Occipital lobe (tissue), 2 donors: ENCODE data around the gene JAM2. TPM values are rescaled to one million over a fixed set of nuclear protein-coding genes. Genes with fewer than 3 reads are reported as not detected.
"Not testable (repeated sequence)": the region's sequence is repeated elsewhere in the genome, so short reads cannot be mapped to it uniquely, and the experiment has no call there.

Experiments
- DNase-seq: peaks from one replicate; lab custom pipeline; 2025; lab: John Stamatoyannopoulos, UW
- total RNA-seq: library from RNA; depleted of rRNA; stranded (reverse); fragments of >200 nt; gene quantifications from one replicate; pipeline ENCODE4 v1.2.3, GENCODE V29; 2014

JAM2 gene
- total RNA-seq: 22.3 TPM

GRCh38 chr21:25638660-25639550, at the start of gene JAM2:
Gene JAM2 (plus strand): TSS chr21:25639258. CDS start chr21:25639822, 564 bp downstream.
- DNase-seq: peak; percentile 11

GRCh38 chr21:25589887-25590286, 49.2 kb upstream of the JAM2 start:
- no peak for DNase-seq

- DNase-seq: peak; percentile 84
Observed at GRCh38 chr21:25607151-25608043, 31.7 kb upstream of the JAM2 start, which contains the start of gene MRPL39. Gene MRPL39 (minus strand): TSS chr21:25607481. CDS start chr21:25607475, 6 bp downstream.

- peak; percentile 62 for DNase-seq
Observed at GRCh38 chr21:25608044-25608737, 30.9 kb upstream of the JAM2 start.

- no peak for DNase-seq
Observed at GRCh38 chr21:25614441-25614840, 24.6 kb upstream of the JAM2 start.

- no peak for DNase-seq
Observed at GRCh38 chr21:25615880-25616279, 23.2 kb upstream of the JAM2 start.

GRCh38 chr21:25619198-25619597, 19.9 kb upstream of the JAM2 start:
- DNase-seq: no peak

GRCh38 chr21:25624511-25624910, 14.5 kb upstream of the JAM2 start:
- DNase-seq: no peak

GRCh38 chr21:25625036-25625435, 14.0 kb upstream of the JAM2 start:
- DNase-seq: no peak

GRCh38 chr21:25625776-25626555, 13.1 kb upstream of the JAM2 start:
- DNase-seq: not testable (repeated sequence)

- DNase-seq: no peak
Observed at GRCh38 chr21:25626757-25627156, 12.3 kb upstream of the JAM2 start.

- no peak for DNase-seq
Observed at GRCh38 chr21:25632296-25632695, 6.8 kb upstream of the JAM2 start.

GRCh38 chr21:25635310-25635709, 3.7 kb upstream of the JAM2 start:
- no peak for DNase-seq

- no peak for DNase-seq
Observed at GRCh38 chr21:25636727-25637126, 2.3 kb upstream of the JAM2 start.

GRCh38 chr21:25637851-25638659, 1.0 kb upstream of the JAM2 start:
- no peak for DNase-seq

GRCh38 chr21:25639551-25640201, 618 bp downstream of the JAM2 start:
- DNase-seq: peak; percentile 25

GRCh38 chr21:25640202-25640942, 1.3 kb downstream of the JAM2 start:
- no peak for DNase-seq

GRCh38 chr21:25640943-25641292, 1.9 kb downstream of the JAM2 start:
- DNase-seq: no peak

- DNase-seq: no peak
Observed at GRCh38 chr21:25643486-25643885, 4.4 kb downstream of the JAM2 start.
